ENCODE results near the gene SPATA13.

DNA sequence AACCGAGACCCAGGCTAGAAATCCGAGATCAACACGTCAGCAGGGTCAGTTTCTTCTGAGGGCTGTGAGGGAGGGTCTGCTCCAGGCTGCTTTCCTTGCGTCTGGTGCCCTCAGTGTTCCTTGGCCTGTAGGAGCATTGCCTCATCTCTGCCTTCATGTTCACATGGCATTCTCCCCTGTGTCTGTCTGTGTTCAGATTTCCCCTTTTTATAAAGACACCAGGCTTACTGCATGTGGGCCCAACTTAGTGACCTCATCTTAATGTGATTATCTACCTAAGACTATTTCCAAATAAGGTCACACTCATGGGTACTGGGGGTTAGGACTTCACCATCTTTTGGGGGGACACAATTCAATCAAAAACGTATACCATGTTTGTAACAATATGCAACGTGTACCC, 91.6 kb downstream of the SPATA13 start:
- TF ChIP-seq, protein P1, sequence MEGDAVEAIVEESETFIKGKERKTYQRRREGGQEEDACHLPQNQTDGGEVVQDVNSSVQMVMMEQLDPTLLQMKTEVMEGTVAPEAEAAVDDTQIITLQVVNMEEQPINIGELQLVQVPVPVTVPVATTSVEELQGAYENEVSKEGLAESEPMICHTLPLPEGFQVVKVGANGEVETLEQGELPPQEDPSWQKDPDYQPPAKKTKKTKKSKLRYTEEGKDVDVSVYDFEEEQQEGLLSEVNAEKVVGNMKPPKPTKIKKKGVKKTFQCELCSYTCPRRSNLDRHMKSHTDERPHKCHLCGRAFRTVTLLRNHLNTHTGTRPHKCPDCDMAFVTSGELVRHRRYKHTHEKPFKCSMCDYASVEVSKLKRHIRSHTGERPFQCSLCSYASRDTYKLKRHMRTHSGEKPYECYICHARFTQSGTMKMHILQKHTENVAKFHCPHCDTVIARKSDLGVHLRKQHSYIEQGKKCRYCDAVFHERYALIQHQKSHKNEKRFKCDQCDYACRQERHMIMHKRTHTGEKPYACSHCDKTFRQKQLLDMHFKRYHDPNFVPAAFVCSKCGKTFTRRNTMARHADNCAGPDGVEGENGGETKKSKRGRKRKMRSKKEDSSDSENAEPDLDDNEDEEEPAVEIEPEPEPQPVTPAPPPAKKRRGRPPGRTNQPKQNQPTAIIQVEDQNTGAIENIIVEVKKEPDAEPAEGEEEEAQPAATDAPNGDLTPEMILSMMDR (IDR thresholded peaks at IDR 0.05): no peak
- TF ChIP-seq POLR2A (IDR thresholded peaks at IDR 0.05): no peak
